ENCODE results near the gene PRKCQ.
"Not testable (repeated sequence)": the region's sequence is repeated elsewhere in the genome, so short reads cannot be mapped to it uniquely, and the experiment has no call there.

PRKCQ gene

DNA sequence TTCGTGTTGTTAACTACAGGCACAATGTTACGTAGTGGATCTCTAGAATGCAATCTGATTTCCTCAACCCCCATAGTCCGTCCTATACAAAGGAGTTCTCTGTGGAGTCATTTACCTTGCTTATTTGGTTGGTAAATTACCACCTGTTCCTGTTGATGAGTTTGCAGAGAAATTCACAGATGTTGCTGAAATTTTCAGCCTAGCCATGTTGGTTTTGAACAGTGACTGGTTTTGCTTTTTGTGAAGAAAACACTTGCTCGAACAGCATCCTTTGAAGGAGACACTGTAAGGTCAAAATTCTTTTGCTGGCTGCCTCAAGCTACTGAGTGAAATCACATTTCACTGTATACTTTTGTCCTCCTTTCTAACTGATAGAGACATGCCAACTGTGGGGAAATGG, 15.4 kb upstream of the PRKCQ start:
- no peak for DNase-seq (ENCODE audit: low spot score)

DNA sequence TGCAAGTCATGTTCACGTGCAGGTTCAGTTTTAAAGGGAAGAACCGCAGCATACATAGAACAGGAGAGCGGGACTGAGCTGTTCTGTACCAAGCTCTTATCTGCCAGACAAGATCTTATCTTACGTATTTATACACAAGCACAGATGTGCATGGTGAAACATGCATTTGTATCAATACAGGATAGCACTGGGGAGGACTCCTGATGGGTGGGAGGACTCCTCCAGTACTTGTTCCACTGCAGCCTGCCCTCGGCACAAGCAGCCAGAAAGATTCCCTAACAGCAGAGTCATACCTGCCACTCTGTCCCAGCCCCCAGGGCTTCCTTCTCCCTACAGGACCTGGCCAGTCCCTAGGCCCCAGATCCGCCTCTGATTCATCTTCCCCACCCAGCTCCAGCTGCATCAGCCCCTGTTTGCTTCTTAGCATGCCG, 13.2 kb upstream of the PRKCQ start:
- no peak for DNase-seq (ENCODE audit: low spot score)

DNA sequence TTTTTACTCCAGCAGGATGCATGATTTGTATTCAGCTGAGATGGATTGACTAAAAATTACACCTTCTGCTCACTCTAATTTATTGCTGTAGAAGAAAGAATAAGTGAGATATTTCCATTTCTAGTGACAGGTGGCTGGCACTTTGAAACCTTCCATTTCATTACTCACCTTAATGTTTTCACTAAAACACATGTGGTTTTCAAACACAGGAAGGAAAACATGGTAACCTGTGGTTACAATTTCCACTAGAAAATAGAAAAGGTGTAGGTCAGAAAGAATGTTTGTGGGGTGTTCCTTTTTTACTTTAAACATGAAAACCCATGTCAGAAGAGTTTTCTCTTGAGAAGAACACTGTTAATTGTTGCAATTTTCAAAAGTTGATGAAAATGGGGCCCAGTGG, 12.0 kb upstream of the PRKCQ start:
- no peak for DNase-seq (ENCODE audit: low spot score)

DNA sequence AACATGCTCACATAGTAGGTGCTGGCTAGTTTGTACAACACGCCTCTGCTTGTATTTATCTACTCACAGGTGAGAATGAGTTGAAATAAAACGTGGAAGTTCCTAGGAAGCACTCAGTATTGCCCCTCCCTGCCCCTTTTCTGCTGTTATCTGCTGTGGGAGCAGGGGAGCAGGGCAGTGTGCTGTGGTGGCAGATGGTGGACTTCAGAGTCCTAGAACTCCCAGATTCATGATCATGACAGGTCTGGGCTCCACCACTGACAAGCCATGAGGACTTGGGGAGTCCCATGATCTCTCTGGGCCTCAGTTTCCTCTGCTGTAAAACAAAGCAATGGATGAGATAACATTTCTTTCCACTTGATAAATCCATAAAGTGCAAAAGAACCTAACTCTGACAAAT, 11.6 kb upstream of the PRKCQ start:
- no peak for DNase-seq (ENCODE audit: low spot score)

DNA sequence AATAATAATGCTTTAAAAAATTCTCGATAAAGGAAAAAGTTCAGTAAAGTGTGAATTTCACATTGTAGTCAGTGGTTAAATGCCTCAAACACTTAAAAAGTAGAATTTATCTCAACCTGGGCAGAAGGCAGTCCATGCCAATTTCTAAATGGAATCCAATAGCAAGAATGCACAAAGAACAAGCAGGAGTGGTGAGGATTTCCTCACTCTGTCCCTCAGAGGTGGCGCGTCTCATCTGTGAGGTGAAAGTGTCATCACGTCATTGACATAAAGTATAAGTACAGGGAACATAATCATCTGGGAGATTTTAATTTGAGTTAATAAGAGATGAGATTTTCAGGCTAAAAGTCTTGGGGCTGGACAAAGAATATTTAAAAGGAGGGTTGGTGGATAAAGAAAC, 10.0 kb upstream of the PRKCQ start:
- no peak for DNase-seq (ENCODE audit: low spot score)

DNA sequence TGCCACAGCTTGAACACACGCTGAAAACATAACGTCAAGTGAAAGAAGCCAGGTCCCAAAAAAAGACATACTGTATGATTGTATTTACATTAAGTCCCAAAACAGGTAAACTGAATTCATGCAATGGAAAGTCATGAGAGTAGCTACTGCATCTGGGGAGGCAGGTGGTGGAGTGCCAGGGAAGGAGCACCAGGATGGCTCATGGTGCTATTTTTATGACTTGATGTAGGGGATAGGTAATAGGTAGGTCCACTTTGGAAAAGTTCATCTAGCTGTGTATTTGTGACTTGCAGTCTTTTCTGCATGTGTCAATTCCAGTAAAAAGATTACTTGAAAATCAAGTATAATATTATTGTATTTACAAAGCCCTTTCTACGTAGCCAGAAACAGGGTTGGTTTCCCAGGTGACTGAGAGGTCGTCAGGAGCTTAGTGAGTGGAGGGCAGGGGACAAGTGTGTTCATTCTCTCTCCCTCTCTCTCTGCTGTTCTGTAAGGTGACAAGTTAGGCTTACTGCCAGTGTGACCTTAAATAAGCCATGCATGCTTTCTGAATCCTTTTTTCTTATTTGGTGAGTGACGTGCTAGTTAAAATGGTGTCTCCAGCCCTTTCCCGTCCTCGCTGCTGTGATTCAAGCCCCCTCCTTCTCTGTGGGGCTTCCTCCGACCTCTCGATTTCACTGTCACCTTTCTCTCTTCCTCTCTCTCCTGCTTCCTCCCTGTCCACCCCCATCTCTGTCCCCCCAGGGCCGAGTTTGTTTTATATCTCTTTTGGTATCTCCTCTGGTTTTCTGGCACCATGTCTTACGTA, 9.4 kb upstream of the PRKCQ start:
- no peak for DNase-seq (ENCODE audit: low spot score)

DNA sequence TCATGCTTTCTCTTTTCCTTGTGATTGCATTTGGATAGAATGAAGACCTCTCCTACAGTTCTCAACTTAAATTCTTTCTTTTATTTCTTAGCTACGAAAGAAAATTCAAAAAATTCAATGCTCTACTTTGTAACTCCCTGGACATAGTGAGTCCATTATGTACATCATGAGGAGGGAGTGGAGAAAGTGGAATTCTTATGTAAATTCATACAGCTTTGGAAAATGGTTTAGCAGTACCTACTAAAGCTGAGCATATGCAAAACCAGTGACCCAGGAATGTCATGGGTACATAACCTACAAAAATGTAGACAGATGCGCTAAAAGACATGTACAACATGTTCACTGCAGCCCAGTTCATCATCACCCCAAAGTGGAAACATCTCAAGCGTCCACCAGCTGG, 8.8 kb upstream of the PRKCQ start:
- no peak for DNase-seq (ENCODE audit: low spot score)

DNA sequence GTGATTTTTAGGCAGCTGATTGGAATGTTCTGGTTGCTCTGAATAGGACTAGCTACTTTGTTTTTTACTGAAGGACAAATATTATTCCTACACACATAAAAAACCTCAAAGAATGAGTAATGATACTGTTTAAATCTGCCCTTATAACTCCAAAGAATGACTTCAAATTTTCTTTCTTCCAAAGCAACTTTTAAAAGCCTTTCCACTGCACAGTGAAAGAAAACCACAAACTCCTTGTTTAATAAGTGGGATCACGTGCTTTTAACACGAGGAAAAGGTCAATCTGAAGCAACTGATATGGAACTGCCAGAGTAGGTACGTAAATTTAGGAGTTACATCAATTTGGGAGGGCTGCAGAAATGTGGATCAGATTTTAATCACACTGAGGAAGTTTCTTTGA, 8.0 kb upstream of the PRKCQ start:
- DNase-seq (ENCODE audit: low spot score): no peak

DNA sequence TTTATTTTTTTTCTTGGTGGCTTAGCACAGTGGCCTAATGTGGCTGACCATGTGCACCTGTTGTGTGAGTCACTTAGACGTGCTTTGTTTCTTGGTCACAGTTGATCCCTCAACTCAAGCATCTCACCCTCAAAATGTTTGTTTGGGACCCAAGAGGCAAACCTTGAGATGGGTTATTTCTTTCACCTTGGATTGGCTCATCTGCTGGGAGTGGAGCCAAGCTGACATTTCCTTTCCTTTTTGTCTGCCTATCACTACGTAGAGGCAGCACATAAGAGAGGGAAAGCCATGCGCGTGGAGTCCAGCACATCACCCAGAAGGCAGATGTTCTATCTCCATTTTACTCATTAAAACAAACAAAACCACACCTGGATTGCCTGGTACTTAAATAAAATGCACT, 6.4 kb upstream of the PRKCQ start:
- no peak for DNase-seq (ENCODE audit: low spot score)

DNA sequence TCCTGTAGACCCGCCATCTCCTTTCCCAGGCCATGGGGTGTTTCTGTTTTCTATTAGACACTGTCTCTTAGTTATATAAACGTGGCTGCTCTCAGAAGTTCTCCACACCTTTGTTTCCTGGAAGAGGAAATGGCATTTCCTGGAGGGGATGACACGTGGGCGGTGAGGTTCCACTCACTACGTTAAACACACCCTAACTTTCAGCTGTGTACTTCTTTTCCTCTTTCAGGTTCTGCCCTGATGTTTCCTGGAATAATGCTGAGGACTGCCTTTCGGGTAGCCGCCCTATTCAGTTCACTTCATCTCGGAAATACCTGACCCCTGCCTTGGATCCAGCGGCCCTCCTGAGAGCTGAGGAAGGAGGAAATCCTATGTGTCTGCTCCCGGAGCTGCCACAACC, 3.4 kb upstream of the PRKCQ start:
- no peak for DNase-seq (ENCODE audit: low spot score)

DNA sequence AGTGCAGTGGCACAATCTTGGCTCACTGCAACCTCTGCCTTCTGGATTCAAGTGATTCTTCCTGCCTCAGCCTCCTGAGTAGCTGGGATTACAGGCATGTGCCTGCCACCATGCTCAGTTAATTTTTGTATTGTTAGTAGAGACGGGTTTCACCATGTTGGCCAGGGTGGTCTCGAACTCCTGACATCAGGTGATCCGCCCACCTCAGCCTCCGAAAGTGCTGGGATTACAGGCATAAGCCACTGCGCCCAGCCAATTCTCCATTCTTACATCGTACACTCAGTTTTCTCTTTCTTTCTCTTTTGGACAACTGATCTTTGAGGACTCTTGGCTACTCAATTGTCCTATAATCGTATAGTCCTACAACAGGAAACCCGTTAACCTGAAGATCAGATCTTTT, 2.8 kb upstream of the PRKCQ start:
- not testable (repeated sequence) for DNase-seq (ENCODE audit: low spot score)

DNA sequence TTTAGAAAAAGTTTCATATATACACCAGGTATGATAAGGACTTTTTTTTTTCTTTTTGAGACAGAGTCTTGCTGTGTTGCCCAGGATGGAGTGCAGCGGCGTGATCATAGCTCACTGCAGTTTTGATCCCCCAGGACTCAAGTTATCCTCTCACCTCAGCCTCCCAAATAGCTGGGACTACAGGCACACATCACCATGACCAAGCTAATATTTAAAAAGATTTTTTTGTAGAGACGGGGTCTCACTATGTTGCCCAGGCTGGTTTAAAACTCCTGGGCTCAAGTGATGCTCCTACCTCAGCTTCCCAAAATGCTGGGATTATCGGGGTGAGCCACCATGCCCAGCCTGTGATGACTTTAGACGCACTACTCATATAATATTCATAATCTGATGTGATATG, 2.2 kb upstream of the PRKCQ start:
- no peak for DNase-seq (ENCODE audit: low spot score)

DNA sequence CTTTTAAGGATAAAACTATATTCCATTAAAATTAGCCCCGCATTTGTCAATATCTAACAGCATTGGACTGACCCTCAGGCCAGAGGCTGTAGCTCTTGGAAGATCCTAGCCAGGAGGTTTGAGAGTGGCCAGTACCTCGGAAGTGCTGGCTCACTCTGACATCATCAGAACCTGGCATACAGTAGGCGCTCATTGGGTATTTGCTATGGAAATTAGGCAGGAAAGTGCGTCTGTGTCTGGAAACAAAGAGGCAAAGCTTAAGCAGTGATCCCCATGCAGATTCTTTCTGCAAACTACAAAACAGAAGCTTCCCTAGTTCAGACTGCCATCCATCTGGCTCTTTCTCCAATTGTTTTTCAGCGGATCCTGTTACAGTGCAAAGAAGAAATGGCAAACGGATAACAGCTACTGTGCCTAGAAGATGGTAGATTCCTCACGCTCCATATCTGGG, 1.7 kb upstream of the PRKCQ start:
- DNase-seq (ENCODE audit: low spot score): no peak

DNA sequence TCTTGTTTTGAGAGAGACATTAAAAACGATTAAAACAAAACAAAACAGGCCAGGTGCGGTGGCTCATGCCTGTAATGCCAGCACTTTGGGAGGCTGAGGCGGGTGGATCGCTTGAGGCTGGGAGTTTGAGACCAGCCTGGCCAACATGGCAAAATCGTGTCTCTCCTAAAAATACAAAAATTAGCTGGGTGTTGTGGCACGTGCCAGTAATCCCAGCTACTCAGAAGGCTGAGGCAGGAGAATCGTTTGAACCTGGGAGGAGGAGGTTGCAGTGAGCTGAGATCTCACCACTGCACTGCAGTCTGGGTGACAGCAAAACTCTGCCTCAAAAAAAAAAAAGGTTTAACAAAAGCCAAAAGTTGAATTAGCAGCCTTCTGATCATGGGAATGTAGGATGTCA, 1.1 kb upstream of the PRKCQ start:
- DNase-seq (ENCODE audit: low spot score): not testable (repeated sequence)

DNA sequence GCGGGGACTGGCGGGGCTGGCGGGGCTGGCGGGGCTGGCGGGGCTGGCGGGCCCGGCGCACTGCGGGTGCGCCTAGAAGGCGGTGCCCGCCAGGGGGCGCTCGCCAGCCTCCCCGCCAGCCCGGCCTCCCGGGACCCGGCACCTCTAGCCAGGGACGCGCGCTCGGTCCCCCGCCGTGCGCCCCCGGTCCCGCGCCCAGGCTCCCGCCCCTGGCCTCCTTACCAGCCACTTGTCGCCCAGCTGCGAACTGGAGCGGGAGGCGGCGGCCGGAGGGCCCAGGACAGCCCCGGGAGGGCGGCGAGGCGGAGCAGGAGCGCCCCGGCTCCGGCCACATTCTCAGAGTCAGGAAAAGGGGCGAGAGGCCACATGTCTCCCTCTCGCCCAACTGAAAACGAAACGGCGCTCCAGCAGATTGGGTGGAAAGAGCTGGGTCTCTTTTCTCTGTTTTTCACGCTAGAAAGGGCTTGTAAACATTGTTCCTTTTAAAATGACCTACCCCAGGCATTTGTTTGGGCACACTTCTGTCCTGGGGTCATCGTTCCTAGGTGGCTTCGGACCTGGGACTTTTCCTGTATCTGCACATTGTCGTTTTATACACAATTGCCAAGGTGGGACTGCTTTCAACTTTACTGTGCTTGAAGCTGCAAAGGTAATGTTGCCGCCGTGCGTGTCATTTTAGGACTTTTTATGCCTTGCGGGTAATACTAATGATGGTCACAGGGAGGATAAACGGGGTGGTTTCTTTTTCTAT, 378 bp upstream of the PRKCQ start:
- DNase-seq (ENCODE audit: low spot score): peak; percentile 74

DNA sequence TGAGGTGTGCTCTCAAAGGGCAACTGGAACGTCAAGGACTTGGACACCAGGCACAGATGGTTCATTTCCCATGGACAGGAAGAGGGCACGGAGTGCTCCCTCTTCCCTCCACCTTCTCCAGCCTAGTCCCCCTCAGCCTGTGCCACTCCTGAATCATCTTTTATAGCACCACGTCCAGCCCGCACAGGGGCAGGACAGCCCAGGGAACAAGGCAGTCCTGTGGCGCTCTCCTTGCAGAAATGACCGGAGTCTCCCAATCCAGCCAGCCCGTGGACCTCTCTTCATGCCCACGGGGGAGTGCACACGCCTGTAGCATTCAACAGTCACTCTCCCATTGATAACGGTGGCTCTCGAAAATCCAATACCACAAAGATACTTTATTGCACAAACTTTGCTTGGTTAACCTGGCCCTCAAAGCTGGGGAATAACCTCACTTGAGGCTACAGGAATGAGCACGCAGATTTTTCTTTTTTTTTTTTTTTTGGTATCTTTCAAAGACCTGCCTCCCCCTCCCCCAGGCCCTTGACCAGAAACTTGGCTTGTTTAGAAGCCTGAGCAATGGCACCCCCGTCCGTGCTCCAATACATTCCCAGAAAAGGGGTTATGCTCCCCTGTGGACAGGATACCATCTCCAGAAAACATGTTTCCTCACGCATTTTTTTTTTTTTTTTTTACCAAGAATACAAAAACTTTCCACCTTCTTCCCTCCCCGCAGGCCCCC, 733 bp downstream of the PRKCQ start:
- DNase-seq (ENCODE audit: low spot score): no peak

DNA sequence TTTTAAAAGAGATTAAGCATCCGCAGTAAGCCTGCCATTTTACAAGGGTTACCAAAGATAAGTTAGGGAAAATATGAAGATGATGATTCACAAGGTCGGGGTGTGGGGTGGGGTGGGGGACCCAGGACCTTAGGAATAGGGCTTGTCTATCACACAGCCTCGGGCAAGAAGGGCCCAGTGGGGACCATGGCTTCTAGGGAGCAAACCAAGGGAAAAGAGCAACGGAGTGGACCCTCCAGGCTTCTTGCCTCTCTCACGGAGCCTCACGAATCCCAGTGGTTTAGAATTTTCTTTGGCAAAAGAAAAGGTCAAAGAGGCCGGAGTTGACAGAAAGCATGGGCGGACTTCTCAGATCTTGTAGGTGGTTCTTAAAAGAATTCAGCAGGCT, 1.3 kb downstream of the PRKCQ start:
- no peak for DNase-seq (ENCODE audit: low spot score)

DNA sequence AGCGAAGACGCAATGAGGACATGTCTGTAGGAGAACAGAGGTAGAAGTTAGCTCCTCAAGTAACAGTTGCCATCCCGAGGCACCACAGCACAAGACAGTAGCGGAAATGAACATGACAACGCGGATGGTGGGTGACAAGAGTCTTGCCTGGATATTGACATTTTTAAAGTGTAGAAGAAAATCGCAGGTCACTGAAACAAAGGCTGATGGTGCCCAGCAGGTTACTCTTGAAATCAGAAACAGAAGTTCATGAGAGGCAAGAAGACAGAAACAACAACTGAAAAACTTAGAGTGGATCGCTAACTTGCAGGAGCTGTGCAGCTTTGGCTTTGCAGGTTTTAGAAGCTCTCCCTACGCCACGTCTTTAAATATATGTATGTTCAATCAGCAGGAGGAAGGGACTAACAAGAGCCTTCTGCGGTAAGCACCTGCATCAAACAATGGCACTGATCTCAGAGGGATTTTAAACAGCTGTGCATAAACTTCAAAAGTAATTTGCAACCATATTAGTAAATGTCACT, 1.8 kb downstream of the PRKCQ start:
- no peak for DNase-seq (ENCODE audit: low spot score)

DNA sequence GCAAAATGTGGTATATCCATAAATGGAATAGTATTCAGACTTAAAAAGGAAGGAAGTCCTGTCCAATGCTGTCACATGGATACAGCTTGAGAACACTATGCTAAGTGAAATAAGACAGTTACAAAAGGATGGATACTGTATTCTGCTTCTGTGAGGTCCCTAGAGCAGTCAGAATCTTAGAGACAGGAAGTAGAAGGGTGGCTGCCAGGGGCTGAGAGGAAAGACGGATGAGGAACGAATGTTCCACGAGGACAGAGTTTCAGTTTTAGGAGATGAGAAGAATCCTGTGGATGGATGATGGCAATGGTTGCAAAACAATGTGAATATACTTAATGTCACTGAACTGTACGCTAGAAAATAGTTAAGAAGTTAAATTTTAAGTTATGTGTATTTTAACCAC, 3.8 kb downstream of the PRKCQ start:
- DNase-seq (ENCODE audit: low spot score): no peak

DNA sequence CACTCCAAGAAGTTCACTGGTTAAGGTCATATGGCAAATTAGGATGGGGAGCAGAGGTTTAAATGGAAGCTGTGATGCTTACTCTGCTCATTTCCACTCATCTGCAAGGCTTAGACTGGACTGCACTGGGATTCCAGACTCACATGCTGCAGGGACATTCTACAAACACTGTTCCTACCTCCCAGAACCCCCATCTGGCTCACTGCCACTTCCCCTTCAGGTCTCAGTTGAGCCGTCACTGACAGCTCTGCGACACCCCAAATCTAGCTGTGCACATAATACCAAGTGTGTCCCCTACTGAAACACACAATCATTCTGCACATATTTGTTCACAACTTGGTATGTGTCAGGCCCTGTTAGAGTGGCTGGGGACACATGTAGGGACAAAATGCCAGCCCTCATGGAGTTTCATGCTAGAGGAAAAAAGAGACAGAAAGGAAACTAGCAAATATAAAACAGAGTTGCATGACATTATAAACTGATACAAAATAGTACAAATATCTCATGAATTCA, 5.4 kb downstream of the PRKCQ start:
- DNase-seq (ENCODE audit: low spot score): no peak

DNA sequence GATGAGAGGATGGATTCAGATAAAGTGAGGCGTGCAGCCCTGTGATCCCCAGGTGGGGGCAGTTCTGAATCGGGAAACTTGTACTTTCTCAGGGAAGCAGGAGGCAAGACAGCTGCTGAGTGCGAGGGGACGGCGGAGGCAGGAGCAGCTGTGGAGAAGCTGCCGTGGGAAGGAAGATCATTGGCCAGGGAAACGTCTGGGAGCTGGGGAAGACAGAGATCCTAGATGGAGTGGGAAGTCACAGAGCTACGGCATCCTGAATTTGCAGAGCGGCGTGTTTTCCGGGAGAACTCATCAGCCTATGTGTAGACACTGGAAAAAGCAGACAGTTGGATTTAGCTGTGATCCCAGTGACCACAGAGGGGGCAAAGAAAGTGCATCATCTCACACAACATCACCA, 9.2 kb downstream of the PRKCQ start:
- no peak for DNase-seq (ENCODE audit: low spot score)

DNA sequence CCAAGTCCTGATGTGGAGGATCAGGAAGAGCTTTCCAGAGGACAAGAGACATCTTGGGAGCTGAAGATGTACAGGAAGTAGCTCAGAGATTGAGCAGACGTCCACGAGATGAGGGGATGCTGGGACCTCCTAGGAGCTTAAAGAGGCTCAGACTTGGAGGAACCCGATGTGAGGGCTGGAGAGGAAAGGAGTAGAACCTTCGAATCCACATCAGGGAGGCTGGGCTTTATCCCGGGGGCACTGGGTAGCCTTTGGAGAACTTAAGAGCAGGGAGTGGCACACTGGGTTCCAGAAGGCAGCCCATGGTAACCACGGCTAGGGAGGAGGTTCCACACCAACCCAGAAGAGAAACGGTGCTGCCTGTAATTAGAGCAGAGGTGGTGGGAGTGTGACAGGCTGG, 10.8 kb downstream of the PRKCQ start:
- no peak for DNase-seq (ENCODE audit: low spot score)

DNA sequence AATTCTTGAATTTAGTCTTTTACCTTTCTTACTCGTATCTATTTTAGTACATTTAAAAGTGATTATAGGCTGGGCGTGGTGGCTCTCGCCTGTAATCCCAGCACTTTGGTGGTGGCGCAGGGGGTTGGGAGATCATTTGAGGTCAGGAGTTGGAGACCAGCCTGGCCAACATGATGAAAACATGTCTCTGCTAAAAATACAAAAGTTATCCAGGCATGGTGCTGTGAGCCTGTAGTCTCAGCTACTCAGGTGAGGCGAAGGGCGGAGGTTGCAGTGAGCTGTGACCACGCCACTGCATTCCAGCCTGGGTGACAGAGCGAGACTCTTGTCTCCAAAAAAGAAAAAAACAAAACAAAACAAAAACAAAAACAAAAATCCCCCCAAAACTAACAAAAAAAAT, 12.2 kb downstream of the PRKCQ start:
- no peak for DNase-seq (ENCODE audit: low spot score)
